Epithelial cell of esophagus (primary cell): Measurements from ENCODE around the gene MYO18B.

Source experiments
- DNase-seq: peaks from one replicate; pipeline ENCODE4 v3.0.0; 2010; ENCODE audit warnings: low read depth
- H3K4me3 ChIP-seq: 2 replicates; pipeline ENCODE4 v1.5.1; 2011; ENCODE audit warnings: mild to moderate bottlenecking, low read length, control low read depth
- CTCF ChIP-seq: IDR thresholded peaks from 2 replicates; pipeline ENCODE4 v1.5.1; 2011; ENCODE audit warnings: low read depth, mild to moderate bottlenecking, low read length, control low read depth, inconsistent platforms; ENCODE audit not compliant: insufficient read depth; ENCODE audit errors: missing control alignments

MYO18B gene

GRCh38 chr22:25824828-25825423 lies 82.9 kb downstream of the MYO18B start:
- H3K4me3 ChIP-seq: no peak overlapping the region
- TF ChIP-seq CTCF: no peak
- no peak for DNase-seq

GRCh38 chr22:25827415-25827814 lies 85.4 kb downstream of the MYO18B start:
- TF ChIP-seq CTCF: no peak

GRCh38 chr22:25828422-25828821 lies 86.4 kb downstream of the MYO18B start:
- no peak overlapping the region for H3K4me3 ChIP-seq
- DNase-seq: no peak
- no peak for TF ChIP-seq CTCF

More at GRCh38 chr22:25827415-25827814, 85.4 kb downstream of the MYO18B start:
- no peak for DNase-seq
- H3K4me3 ChIP-seq: no peak overlapping the region

GRCh38 chr22:25829237-25829636 lies 87.2 kb downstream of the MYO18B start:
- TF ChIP-seq CTCF: no peak
- H3K4me3 ChIP-seq: no peak overlapping the region
- peak; percentile 49 for DNase-seq

GRCh38 chr22:25829808-25830777 lies 88.1 kb downstream of the MYO18B start:
- no peak for TF ChIP-seq CTCF
- no peak overlapping the region for H3K4me3 ChIP-seq
- DNase-seq: no peak

GRCh38 chr22:25833091-25833490 lies 91.1 kb downstream of the MYO18B start:
- TF ChIP-seq CTCF: no peak
- no peak overlapping the region for H3K4me3 ChIP-seq
- no peak for DNase-seq

- DNase-seq: no peak
- no peak for TF ChIP-seq CTCF
- H3K4me3 ChIP-seq: no peak overlapping the region
Observed at GRCh38 chr22:25833676-25834075, 91.7 kb downstream of the MYO18B start.
